ENCODE data around the gene AIP.

GRCh38 chr11:67535561-67535960 is 52.7 kb downstream of the AIP start:
- TF ChIP-seq CTCF (IDR thresholded peaks at IDR 0.05; ENCODE audit: low read depth, low read length): no peak
- TF ChIP-seq EZH2phosphoT487 (IDR thresholded peaks at IDR 0.05; ENCODE audit: low read depth): no peak
